Measurements from ENCODE around the gene UNC119B.
"Not testable (repeated sequence)": the region's sequence is repeated elsewhere in the genome, so short reads cannot be mapped to it uniquely, and the experiment has no call there.

Gene UNC119B
- 15.0 to 17.6 reads per million in 2 donors for total RNA-seq

GRCh38 chr12:120710031-120710804, at the start of gene UNC119B:
UNC119B (plus strand) TSS chr12:120710458; CDS start chr12:120710475, 17 bp downstream.
- peak; percentile 61 to 77 (median 62) for DNase-seq

GRCh38 chr12:120661432-120661831, 48.8 kb upstream of the UNC119B start:
- DNase-seq = no peak

DNA sequence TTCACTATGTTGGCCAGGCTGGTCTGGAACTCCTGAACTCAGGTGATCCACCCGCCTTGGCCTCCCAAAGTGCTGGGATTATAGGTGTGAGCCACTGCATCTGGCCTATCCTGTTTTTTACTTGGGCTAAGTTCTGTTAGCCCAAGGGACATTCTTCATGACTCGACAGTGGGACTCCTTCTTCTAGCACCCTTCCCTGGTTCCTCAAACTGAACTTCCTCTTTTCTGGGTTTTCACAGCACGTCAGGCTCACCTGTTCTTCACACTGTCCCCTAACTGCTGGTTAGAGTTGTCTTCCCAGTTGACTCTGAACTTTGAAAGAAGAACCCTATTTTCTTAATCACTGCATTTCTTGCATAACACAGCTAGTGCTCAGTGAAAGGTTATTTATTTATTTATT, 47.4 kb upstream of the UNC119B start:
- no peak for DNase-seq

- DNase-seq = no peak
These were observed 46.5 kb upstream of the UNC119B start for GRCh38 chr12:120663741-120664140.

- no peak for DNase-seq
These were observed 43.5 kb upstream of the UNC119B start for GRCh38 chr12:120666571-120667390.

DNA sequence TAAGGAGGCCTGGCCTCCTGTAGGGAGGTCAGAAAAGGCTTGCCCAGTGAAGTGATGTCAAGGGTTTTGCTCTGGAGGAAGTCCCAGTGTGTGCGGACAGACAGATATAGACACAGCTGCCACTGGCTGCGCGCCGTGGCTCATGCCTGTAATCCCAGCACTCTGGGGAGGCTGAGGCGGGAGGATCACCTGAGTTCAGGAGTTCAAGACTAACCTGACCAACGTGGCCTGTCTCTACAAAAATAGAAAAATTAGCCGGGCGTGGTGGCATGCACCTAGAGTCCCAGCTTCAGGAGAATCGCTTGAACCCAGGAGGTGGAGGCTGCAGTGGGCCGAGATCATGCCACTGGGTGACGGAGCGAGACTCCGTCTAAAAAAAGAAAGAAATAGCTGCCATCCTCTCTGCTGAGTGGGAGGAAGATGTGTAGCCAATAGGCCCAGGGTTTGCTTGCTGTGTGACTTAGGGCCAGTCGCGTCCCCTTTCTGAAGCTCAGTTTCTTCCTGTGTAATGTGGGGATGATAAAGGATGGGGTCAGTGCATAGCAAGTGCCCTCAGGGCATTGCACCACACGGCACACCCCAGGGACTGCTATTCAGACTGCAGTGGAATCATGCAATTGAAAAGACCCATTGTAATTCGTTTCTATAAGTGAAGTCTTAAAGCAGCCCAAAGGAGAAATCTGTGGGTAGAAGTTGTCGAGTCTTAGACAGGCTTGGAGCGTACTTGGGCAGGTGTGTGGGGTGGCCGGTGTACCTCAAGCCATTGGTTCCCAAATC, 42.0 kb upstream of the UNC119B start:
- no peak for DNase-seq

GRCh38 chr12:120668868-120669840, 41.1 kb upstream of the UNC119B start:
- no peak for DNase-seq

- DNase-seq = not testable (repeated sequence)
These were observed 40.0 kb upstream of the UNC119B start for GRCh38 chr12:120670237-120670636.

GRCh38 chr12:120670667-120671066, 39.6 kb upstream of the UNC119B start:
- no peak for DNase-seq

GRCh38 chr12:120674097-120674636, 36.1 kb upstream of the UNC119B start:
- no peak for DNase-seq

DNA sequence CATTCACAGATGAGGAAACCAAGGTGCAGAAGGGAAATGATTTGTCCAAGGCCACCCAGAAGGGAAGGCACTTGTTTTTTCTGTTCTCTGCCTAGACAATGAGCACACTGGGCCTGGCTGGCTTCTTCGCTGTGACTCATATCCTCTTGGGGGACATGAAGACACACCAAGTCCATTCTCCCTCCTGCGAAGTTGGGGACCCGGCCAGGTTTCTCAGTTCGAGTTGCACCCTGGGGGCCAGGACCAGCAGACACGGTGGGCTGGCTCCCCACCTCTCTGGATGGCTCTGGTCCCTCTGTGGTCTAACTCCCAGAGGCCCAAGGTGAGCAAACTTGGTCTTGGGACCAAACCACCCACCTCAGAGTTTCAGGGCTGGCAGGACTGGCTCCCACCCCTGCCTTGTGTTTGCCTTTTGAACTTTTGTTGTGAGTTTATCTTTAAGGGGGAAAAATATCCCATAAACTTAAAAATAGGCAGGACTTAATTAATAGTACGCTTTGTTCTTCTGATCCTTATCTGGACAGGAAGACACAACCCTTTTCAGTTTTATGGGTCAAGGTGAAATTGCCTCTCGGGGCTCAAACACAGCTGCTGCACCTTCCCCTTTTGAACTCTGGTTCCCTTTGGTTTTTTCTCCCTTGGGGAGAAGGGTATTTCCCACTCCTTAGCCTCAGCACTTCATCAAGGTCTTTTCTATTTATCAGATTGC, 32.3 kb upstream of the UNC119B start:
- peak in 1 of 5 experiments; percentile 41 for DNase-seq

- DNase-seq = peak in 1 of 5 experiments; percentile 45
These were observed 31.7 kb upstream of the UNC119B start for GRCh38 chr12:120678572-120678971.

GRCh38 chr12:120680165-120680738, 30.0 kb upstream of the UNC119B start:
- no peak for DNase-seq

GRCh38 chr12:120684523-120684932, 25.7 kb upstream of the UNC119B start:
- DNase-seq = peak in 1 of 5 experiments; percentile 62

GRCh38 chr12:120685522-120685921, 24.7 kb upstream of the UNC119B start:
- DNase-seq = no peak

DNA sequence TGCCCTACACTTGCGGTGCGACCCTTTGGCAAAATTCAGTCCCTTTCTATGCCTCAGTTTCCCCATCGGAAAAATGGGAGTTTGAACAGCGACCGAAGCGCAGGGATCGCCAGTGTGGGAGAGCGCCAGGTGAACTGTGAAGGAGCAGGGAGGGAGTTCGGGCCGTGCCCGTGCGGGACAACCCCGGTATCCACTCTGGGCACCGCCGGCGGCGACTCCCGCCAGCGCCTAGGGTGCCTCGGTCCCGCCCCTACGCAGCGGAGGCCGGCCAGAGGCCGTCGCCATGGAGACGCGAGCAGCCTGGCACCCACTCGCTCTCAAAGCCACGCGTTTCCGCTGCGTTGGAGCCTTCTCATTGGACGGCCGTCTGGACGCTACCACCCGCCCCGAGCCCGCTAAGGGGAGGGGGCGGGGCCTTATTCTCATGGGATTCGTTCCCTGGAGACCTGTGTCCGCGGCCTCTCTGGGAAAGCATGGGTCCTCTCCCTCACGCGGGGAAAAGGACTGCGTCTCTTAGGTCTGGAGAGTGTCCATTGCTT, 24.0 kb upstream of the UNC119B start:
- peak; percentile 92 to 99 (median 95) for DNase-seq

DNA sequence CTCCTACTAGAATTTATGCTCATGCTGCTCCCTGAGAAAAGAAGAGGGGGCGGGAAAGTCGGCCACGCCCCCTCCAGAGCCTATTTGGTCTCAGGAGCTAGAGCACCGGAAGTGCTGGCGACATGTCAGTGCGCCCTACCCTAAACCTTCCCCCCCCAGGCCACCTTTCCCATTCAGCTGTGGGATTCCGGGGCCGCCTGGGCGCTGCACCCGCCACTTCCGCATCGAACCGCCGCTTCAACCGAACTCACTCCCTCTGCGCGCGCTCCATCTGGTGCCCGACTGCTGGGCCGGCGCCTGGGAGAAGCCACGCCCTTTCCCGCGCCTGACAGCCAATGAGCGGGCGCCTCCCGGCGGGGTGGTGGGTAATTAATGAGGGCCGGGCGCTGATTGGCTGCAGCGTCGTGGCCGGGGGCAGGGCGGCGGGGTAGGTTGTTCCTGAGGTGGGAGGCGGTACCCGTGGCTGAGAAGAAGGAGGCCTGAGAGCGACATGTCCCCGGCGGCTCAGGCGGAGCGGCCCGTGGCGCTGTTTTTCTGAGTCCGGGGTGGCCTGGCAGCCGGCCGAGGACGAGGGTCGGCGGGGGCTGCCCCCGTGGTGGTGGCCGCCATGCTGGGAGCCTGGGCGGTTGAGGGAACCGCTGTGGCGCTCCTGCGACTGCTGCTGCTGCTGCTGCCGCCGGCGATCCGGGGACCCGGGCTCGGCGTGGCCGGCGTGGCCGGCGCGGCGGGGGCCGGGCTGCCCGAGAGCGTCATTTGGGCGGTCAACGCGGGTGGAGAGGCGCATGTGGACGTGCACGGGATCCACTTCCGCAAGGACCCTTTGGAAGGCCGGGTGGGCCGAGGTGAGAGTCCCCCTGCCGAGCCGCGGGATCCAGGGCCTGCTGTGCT, 23.3 kb upstream of the UNC119B start, which contains the start of gene MLEC:
Gene MLEC, plus strand, starts transcription at position 460 of the 888 bp plus-strand sequence. Its CDS starts 148 bp downstream, at position 608.
- peak; percentile 99 for DNase-seq

DNA sequence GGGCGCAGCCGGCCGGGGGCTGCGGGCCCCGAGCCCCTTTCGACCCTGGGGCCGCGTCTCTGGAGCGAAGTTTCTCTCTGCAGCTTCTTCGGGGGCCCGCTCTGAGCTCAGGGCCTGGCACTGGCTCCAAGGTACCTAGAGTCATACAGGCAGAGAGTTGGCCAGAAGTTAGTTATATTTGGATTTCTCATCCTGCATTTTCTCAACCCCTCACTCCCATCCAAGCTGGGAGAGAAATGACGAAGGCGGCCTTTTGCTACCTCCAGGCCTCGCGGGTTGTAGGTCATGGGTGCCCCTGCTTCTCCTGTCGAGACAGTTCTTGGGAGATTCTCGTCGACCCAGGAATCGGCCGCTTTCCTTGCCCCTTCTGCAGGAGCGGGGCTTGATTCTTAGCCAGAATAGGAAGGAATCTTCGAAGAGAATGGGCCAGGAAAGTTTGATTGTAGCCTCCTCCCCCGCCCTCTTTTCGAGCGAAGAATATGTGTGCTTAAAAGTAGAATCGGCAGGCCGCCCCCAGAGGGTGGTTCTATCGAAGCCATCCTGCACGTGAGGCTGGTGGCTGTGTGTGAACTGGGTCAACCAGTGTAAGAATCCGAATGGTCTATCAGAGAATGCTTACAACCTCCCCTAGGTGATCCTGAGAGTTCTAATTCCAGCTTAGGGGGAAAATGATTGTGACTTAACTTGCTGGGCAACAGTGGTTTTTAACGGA, 22.5 kb upstream of the UNC119B start:
- DNase-seq = peak in 4 of 5 experiments; percentile 14 to 48 (median 22)

Measured in T-helper 2 cell (primary cell).